Measurements from ENCODE around the gene PRPF19.

DNA sequence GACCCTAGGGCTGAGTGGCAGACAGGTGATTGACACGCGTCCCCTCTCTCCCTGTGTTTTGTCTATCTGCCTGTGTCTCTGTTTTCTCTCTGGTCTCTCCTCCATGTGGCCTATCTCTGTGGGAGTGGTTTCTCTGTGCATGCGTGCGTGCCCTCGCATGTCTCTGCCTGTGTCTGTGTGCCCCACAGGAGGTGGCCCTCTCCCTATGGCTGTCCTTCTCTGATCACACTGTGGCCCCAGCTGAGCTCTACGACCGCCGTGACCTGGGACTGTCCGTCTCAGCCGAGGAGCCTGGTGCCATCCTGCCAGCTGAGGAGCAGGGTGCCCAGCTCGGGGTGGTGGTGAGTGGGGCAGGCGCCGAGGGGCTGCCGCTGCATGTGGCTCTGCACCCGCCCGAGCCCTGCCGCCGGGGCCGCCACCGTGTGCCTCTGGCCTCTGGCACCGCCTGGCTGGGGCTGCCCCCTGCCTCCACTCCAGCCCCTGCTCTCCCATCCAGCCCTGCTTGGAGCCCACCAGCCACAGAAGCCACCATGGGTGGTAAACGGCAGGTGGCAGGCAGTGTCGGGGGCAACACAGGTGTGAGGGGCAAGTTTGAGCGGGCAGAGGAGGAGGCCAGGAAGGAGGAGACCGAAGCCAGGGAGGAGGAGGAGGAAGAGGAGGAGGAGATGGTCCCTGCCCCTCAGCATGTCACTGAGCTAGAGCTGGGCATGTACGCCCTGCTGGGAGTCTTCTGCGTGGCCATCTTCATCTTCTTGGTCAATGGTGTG, 29.5 kb upstream of the PRPF19 start:
- TF ChIP-seq, protein P1, sequence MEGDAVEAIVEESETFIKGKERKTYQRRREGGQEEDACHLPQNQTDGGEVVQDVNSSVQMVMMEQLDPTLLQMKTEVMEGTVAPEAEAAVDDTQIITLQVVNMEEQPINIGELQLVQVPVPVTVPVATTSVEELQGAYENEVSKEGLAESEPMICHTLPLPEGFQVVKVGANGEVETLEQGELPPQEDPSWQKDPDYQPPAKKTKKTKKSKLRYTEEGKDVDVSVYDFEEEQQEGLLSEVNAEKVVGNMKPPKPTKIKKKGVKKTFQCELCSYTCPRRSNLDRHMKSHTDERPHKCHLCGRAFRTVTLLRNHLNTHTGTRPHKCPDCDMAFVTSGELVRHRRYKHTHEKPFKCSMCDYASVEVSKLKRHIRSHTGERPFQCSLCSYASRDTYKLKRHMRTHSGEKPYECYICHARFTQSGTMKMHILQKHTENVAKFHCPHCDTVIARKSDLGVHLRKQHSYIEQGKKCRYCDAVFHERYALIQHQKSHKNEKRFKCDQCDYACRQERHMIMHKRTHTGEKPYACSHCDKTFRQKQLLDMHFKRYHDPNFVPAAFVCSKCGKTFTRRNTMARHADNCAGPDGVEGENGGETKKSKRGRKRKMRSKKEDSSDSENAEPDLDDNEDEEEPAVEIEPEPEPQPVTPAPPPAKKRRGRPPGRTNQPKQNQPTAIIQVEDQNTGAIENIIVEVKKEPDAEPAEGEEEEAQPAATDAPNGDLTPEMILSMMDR (IDR thresholded peaks at IDR 0.05; ENCODE audit: borderline replicate concordance, extremely low read depth, low read length, poor library complexity, severe bottlenecking), result no peak
- TF ChIP-seq EZH2 (IDR thresholded peaks at IDR 0.05; ENCODE audit: borderline replicate concordance, low read depth, low read length, severe bottlenecking), result no peak

Measured in DND-41 (cell line).